Thyroid gland (tissue), 4 donors: Measurements from ENCODE around the gene TMTC4. TPM values are rescaled to one million over a fixed set of nuclear protein-coding genes. Genes with fewer than 3 reads are reported as not detected.

Experiments used
- DNase-seq, 2 donors: peaks; one replicate each; pipeline ENCODE4 v3.0.0-alpha.2; 2019
- H3K27ac ChIP-seq, 3 donors: fragments of 200-600 bp; sonication (generic); 1 replicate in 2 of 3; 2 replicates in 1 of 3; pipeline ENCODE4 v1.5.1; 2016 to 2019; ENCODE audit warnings: mild to moderate bottlenecking in 1 of 3, moderate library complexity in 1 of 3
- H3K27me3 ChIP-seq: fragments of 200-600 bp; sonication (generic); one replicate; pipeline ENCODE4 v1.5.1; 2019
- H3K36me3 ChIP-seq, 2 donors: fragments of 200-600 bp; sonication (generic); one replicate each; pipeline ENCODE4 v1.5.1; 2016 to 2019
- H3K4me1 ChIP-seq, 2 donors: fragments of 200-600 bp; sonication (generic); one replicate each; pipeline ENCODE4 v1.5.1; 2017 to 2019
- H3K4me3 ChIP-seq, 3 donors: fragments of 200-600 bp; sonication (generic); replicated peaks in 1 of 3; 1 replicate in 2 of 3; 2 replicates in 1 of 3; pipeline ENCODE4 v1.5.1; 2016; ENCODE audit warnings: mild to moderate bottlenecking in 1 of 3
- H3K9me3 ChIP-seq: fragments of 200-600 bp; sonication (generic); one replicate; pipeline ENCODE4 v1.5.1; 2017
- CTCF ChIP-seq, 6 experiments: fragments of 200-600 bp in 3 of 6; fragments of 450-650 bp in 3 of 6; sonication (generic) in 3 of 6; IDR thresholded peaks; one replicate each; pipeline ENCODE4 v1.5.1; 2016 to 2019; ENCODE audit warnings: antibody characterized with exemption in 6 of 6, mild to moderate bottlenecking in 2 of 6, inconsistent platforms in 1 of 6, moderate library complexity in 1 of 6
- POLR2A ChIP-seq, 2 donors: fragments of 450-650 bp; IDR thresholded peaks; one replicate each; pipeline ENCODE4 v1.6.1; 2017; ENCODE audit warnings: antibody characterized with exemption in 2 of 2, mild to moderate bottlenecking in 2 of 2, moderate library complexity in 1 of 2
- WGBS, 2 donors: methylation state at CpG; one replicate each; pipeline ENCODE4 v1.1.5; 2017; 5-methylcytosine and 5-hydroxymethylcytosine counted together
- intact Hi-C: fragments of 100-400 bp; cut with DNase I; formaldehyde crosslinking; loops from one replicate; pipeline ENCODE4 v1.15.1; 2023
- total RNA-seq, 4 donors: library from RNA; depleted of rRNA; stranded (reverse); fragments of >200 nt; gene quantifications; one replicate each; pipeline ENCODE4 v1.2.3, GENCODE V29; 2016

TMTC4 gene
- total RNA-seq, 4 donors from 2014 or later: 15.1 to 21.3 (median 18.4) TPM

- peaks cover 7% of the 10 kb centered on the region in 2 donors for H3K4me1 ChIP-seq
- H3K36me3 ChIP-seq: no peaks in the 10 kb centered on the region
- TF ChIP-seq CTCF (IDR thresholded peaks at IDR 0.05): no peak
- no peak for TF ChIP-seq POLR2A (IDR thresholded peaks at IDR 0.05)
- DNase-seq: no peak
- intact Hi-C loops: no loop called here
- H3K27me3 ChIP-seq: no peaks in the 10 kb centered on the region
- 87 to 88% methylated on average over 6 of the region's 6 CpGs for WGBS, 2 donors
- no peaks in the 10 kb centered on the region for H3K9me3 ChIP-seq
- H3K4me3 ChIP-seq: no peak overlapping the region
- no peak overlapping the region for H3K27ac ChIP-seq
Observed at GRCh38 chr13:100608906-100609305, 65.7 kb downstream of the TMTC4 start.

- Histone ChIP-seq H3K4me1 (peaks cover 7% of the 10 kb centered on the region in 2 donors), H3K36me3 (no peaks in the 10 kb centered on the region), H3K9me3 (no peaks in the 10 kb centered on the region), H3K27me3 (no peaks in the 10 kb centered on the region), H3K4me3 (no peak overlapping the region), H3K27ac (no peak overlapping the region)
- intact Hi-C loops: no loop called here
- no peak for DNase-seq
- TF ChIP-seq CTCF (IDR thresholded peaks at IDR 0.05) (no peak), POLR2A (IDR thresholded peaks at IDR 0.05) (no peak)
- 92 to 94% methylated on average over 3 of the region's 3 CpGs for WGBS, 2 donors
Observed at GRCh38 chr13:100608489-100608888, 66.1 kb downstream of the TMTC4 start.

GRCh38 chr13:100604918-100605710, 69.5 kb downstream of the TMTC4 start:
- H3K27ac ChIP-seq: no peak overlapping the region
- H3K4me3 ChIP-seq: no peak overlapping the region
- no peak for DNase-seq
- WGBS, 2 donors: 88% methylated on average over 5 of the region's 5 CpGs
- H3K4me1 ChIP-seq: peaks cover 2 to 3% of the 10 kb centered on the region in 2 donors
- intact Hi-C loops: no loop called here
- H3K27me3 ChIP-seq: no peaks in the 10 kb centered on the region
- H3K9me3 ChIP-seq: no peaks in the 10 kb centered on the region
- H3K36me3 ChIP-seq: no peaks in the 10 kb centered on the region
- TF ChIP-seq CTCF (IDR thresholded peaks at IDR 0.05) (no peak), POLR2A (IDR thresholded peaks at IDR 0.05) (no peak)

- Histone ChIP-seq H3K9me3 (no peaks in the 10 kb centered on the region), H3K4me1 (no peaks in the 10 kb centered on the region), H3K27me3 (no peaks in the 10 kb centered on the region), H3K4me3 (no peak overlapping the region), H3K27ac (no peak overlapping the region), H3K36me3 (no peaks in the 10 kb centered on the region)
- TF ChIP-seq CTCF (IDR thresholded peaks at IDR 0.05) (no peak), POLR2A (IDR thresholded peaks at IDR 0.05) (no peak)
- 70 to 83% methylated on average over 8 of the region's 8 CpGs for WGBS, 2 donors
- no peak for DNase-seq
- intact Hi-C loops: no loop called here
Observed at GRCh38 chr13:100602493-100603111, 72.0 kb downstream of the TMTC4 start.

GRCh38 chr13:100601716-100602115, 72.9 kb downstream of the TMTC4 start:
- Histone ChIP-seq H3K27ac (no peak overlapping the region), H3K4me3 (no peak overlapping the region), H3K9me3 (no peaks in the 10 kb centered on the region), H3K4me1 (no peaks in the 10 kb centered on the region), H3K36me3 (no peaks in the 10 kb centered on the region), H3K27me3 (no peaks in the 10 kb centered on the region)
- intact Hi-C loops: no loop called here
- TF ChIP-seq CTCF (IDR thresholded peaks at IDR 0.05) (no peak), POLR2A (IDR thresholded peaks at IDR 0.05) (no peak)
- no peak for DNase-seq
- 94 to 100% methylated on average over 7 of the region's 7 CpGs for WGBS, 2 donors
